Measurements from ENCODE around the gene LPAR1.

Gene LPAR1

GRCh38 chr9:110967196-110967595 lies 71.1 kb downstream of the LPAR1 start:
- CTCF ChIA-PET, result no interaction called here
- TF ChIP-seq SUZ12 (IDR thresholded peaks at IDR 0.05) (no peak), FOXA1 (IDR thresholded peaks at IDR 0.05) (no peak), CTBP1 (IDR thresholded peaks at IDR 0.05; ENCODE audit: borderline replicate concordance) (no peak), SP1 (IDR thresholded peaks at IDR 0.05) (no peak), NFRKB (IDR thresholded peaks at IDR 0.05) (no peak), L3MBTL2 (conservative IDR thresholded peaks at IDR 0.05) (no peak), LEF1 (IDR thresholded peaks at IDR 0.05; ENCODE audit: borderline replicate concordance) (no peak), ZNF384 (IDR thresholded peaks at IDR 0.05) (no peak), FOXM1 (IDR thresholded peaks at IDR 0.05; ENCODE audit: borderline replicate concordance) (no peak), HDGF (IDR thresholded peaks at IDR 0.05; ENCODE audit: borderline replicate concordance) (no peak)
- TF ChIP-seq, protein P1, sequence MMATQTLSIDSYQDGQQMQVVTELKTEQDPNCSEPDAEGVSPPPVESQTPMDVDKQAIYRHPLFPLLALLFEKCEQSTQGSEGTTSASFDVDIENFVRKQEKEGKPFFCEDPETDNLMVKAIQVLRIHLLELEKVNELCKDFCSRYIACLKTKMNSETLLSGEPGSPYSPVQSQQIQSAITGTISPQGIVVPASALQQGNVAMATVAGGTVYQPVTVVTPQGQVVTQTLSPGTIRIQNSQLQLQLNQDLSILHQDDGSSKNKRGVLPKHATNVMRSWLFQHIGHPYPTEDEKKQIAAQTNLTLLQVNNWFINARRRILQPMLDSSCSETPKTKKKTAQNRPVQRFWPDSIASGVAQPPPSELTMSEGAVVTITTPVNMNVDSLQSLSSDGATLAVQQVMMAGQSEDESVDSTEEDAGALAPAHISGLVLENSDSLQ (IDR thresholded peaks at IDR 0.05), result no peak
- POLR2A ChIA-PET, result no interaction called here
- no peak for DNase-seq (ENCODE audit: extremely low spot score)

- DNase-seq (ENCODE audit: extremely low spot score), result no peak
- ChIA-PET POLR2A (no interaction called here), CTCF (no interaction called here)
- TF ChIP-seq FOXK2 (IDR thresholded peaks at IDR 0.05) (no peak), L3MBTL2 (conservative IDR thresholded peaks at IDR 0.05) (no peak), CTBP1 (IDR thresholded peaks at IDR 0.05; ENCODE audit: borderline replicate concordance) (no peak), SP1 (IDR thresholded peaks at IDR 0.05) (no peak), FOXM1 (IDR thresholded peaks at IDR 0.05; ENCODE audit: borderline replicate concordance) (no peak), ARNT (IDR thresholded peaks at IDR 0.05) (no peak), NFRKB (IDR thresholded peaks at IDR 0.05) (no peak), HDGF (IDR thresholded peaks at IDR 0.05; ENCODE audit: borderline replicate concordance) (no peak), LEF1 (IDR thresholded peaks at IDR 0.05; ENCODE audit: borderline replicate concordance) (no peak), FOXA1 (IDR thresholded peaks at IDR 0.05) (no peak), TARDBP (IDR thresholded peaks at IDR 0.05) (no peak), ZNF384 (IDR thresholded peaks at IDR 0.05) (no peak), ELF4 (IDR thresholded peaks at IDR 0.05) (no peak), SUZ12 (IDR thresholded peaks at IDR 0.05) (no peak), BHLHE40 (IDR thresholded peaks at IDR 0.05; ENCODE audit: borderline replicate concordance) (no peak)
- TF ChIP-seq, protein P1 (IDR thresholded peaks at IDR 0.05), result no peak
Measured at GRCh38 chr9:110960288-110960687, 78.0 kb downstream of the LPAR1 start.

- no peak for DNase-seq (ENCODE audit: extremely low spot score)
- CTCF ChIA-PET, result no interaction called here
- no peak for TF ChIP-seq ZNF384 (IDR thresholded peaks at IDR 0.05)
- TF ChIP-seq TARDBP (IDR thresholded peaks at IDR 0.05), result no peak
- no peak for TF ChIP-seq SUZ12 (IDR thresholded peaks at IDR 0.05)
- no peak for TF ChIP-seq FOXM1 (IDR thresholded peaks at IDR 0.05; ENCODE audit: borderline replicate concordance)
- no peak for TF ChIP-seq FOXK2 (IDR thresholded peaks at IDR 0.05)
- TF ChIP-seq SP1 (IDR thresholded peaks at IDR 0.05), result no peak
- TF ChIP-seq NFRKB (IDR thresholded peaks at IDR 0.05), result no peak
- TF ChIP-seq BHLHE40 (IDR thresholded peaks at IDR 0.05; ENCODE audit: borderline replicate concordance), result no peak
- TF ChIP-seq, protein P1 (IDR thresholded peaks at IDR 0.05), result no peak
- no peak for TF ChIP-seq LEF1 (IDR thresholded peaks at IDR 0.05; ENCODE audit: borderline replicate concordance)
- TF ChIP-seq HDGF (IDR thresholded peaks at IDR 0.05; ENCODE audit: borderline replicate concordance), result no peak
- TF ChIP-seq CTBP1 (IDR thresholded peaks at IDR 0.05; ENCODE audit: borderline replicate concordance), result no peak
- no peak for TF ChIP-seq FOXA1 (IDR thresholded peaks at IDR 0.05)
- TF ChIP-seq ARNT (IDR thresholded peaks at IDR 0.05), result no peak
- no peak for TF ChIP-seq ELF4 (IDR thresholded peaks at IDR 0.05)
- no peak for TF ChIP-seq L3MBTL2 (conservative IDR thresholded peaks at IDR 0.05)
- POLR2A ChIA-PET, result no interaction called here
Measured at GRCh38 chr9:110958847-110959246, 79.4 kb downstream of the LPAR1 start.

- CTCF ChIA-PET, result no interaction called here
- DNase-seq (ENCODE audit: extremely low spot score), result no peak
- TF ChIP-seq HDGF (IDR thresholded peaks at IDR 0.05; ENCODE audit: borderline replicate concordance) (no peak), FOXK2 (IDR thresholded peaks at IDR 0.05) (no peak), SP1 (IDR thresholded peaks at IDR 0.05) (no peak), ELF4 (IDR thresholded peaks at IDR 0.05) (no peak), TARDBP (IDR thresholded peaks at IDR 0.05) (no peak), FOXA1 (IDR thresholded peaks at IDR 0.05) (no peak), ZNF384 (IDR thresholded peaks at IDR 0.05) (no peak), BHLHE40 (IDR thresholded peaks at IDR 0.05; ENCODE audit: borderline replicate concordance) (no peak), NFRKB (IDR thresholded peaks at IDR 0.05) (no peak), CTBP1 (IDR thresholded peaks at IDR 0.05; ENCODE audit: borderline replicate concordance) (no peak), L3MBTL2 (conservative IDR thresholded peaks at IDR 0.05) (no peak), SUZ12 (IDR thresholded peaks at IDR 0.05) (no peak)
- TF ChIP-seq, protein P1 (IDR thresholded peaks at IDR 0.05), result no peak
- POLR2A ChIA-PET, result no interaction called here
Measured at GRCh38 chr9:110954822-110955291, 83.4 kb downstream of the LPAR1 start.

GRCh38 chr9:110952540-110952859 lies 85.8 kb downstream of the LPAR1 start:
- ChIA-PET POLR2A (no interaction called here), CTCF (no interaction called here)
- no peak for DNase-seq (ENCODE audit: extremely low spot score)
- no peak for TF ChIP-seq BHLHE40 (IDR thresholded peaks at IDR 0.05; ENCODE audit: borderline replicate concordance)
- no peak for TF ChIP-seq TARDBP (IDR thresholded peaks at IDR 0.05)
- no peak for TF ChIP-seq FOXA1 (IDR thresholded peaks at IDR 0.05)
- no peak for TF ChIP-seq SUZ12 (IDR thresholded peaks at IDR 0.05)
- no peak for TF ChIP-seq ELF4 (IDR thresholded peaks at IDR 0.05)
- no peak for TF ChIP-seq NFRKB (IDR thresholded peaks at IDR 0.05)
- no peak for TF ChIP-seq ZNF384 (IDR thresholded peaks at IDR 0.05)
- TF ChIP-seq SP1 (IDR thresholded peaks at IDR 0.05), result no peak
- no peak for TF ChIP-seq L3MBTL2 (conservative IDR thresholded peaks at IDR 0.05)
